AG20443 (cell line): ENCODE data around the gene RUVBL2.

ENCODE experiments used
- DNase-seq: peaks from one replicate; pipeline ENCODE4 v3.0.0; 2012; ENCODE audit warnings: low spot score, mixed read lengths

RUVBL2 gene

DNA sequence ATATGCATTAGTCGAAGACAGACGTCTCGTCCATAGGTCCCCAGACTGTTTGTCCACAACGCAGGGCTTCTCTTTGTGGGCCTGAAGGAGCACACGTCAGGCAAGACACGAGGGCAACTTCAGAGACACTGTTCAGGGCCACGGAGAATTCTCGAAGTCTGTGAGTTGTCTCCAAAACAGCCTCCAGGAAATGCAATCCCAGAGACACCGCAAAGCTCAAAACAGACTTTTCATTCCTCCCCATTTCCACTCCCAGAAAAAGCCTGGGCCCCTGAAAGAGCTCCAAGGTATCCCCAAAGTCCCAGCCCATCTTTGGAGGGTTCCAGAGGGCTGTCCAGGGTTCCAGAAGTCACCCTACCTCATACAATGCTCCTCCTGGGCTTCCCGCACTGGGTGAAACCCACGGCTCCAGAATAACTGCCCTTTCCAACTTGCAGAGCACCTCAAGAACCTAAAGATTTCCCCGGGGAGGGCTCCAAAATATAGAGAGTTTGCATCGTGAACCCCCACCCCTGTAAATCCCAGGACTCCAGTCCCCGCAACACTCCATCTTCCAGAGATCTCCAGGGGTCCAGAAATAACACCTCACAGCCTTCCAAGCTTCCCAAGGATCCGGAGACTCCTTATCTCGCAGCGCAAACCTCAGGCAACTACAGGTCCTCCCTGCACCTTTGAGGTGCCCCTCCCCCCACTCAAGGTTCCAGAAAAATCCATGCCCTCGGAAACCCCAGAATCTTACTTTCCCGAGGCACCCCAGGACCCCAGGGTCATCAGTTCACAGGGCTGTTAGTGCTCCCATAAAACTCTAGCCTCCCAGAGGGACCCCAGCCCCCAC is 29.3 kb upstream of the RUVBL2 start:
- peak; percentile 58 for DNase-seq

DNA sequence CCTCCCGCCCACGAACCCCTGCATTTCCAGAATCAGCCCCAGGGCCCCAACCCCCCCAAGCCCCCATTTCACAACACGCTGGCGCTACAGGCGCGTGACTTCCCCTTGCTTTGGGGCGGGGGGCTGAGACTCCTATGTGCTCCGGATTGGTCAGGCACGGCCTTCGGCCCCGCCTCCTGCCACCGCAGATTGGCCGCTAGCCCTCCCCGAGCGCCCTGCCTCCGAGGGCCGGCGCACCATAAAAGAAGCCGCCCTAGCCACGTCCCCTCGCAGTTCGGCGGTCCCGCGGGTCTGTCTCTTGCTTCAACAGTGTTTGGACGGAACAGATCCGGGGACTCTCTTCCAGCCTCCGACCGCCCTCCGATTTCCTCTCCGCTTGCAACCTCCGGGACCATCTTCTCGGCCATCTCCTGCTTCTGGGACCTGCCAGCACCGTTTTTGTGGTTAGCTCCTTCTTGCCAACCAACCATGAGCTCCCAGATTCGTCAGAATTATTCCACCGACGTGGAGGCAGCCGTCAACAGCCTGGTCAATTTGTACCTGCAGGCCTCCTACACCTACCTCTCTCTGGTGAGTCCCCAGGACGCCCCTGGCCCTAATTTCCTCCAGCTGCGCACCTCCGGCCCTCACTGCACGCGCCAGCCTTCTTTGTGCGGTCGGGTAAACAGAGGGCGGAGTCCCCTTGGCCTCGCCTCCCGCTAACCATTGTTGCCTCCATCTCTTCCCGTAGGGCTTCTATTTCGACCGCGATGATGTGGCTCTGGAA is 28.5 kb upstream of the RUVBL2 start, which contains the start of gene FTL:
FTL (plus strand) TSS at position 270 of the 766 bp plus-strand sequence; CDS start at position 469, 199 bp downstream.
- DNase-seq: peak; percentile 97

DNA sequence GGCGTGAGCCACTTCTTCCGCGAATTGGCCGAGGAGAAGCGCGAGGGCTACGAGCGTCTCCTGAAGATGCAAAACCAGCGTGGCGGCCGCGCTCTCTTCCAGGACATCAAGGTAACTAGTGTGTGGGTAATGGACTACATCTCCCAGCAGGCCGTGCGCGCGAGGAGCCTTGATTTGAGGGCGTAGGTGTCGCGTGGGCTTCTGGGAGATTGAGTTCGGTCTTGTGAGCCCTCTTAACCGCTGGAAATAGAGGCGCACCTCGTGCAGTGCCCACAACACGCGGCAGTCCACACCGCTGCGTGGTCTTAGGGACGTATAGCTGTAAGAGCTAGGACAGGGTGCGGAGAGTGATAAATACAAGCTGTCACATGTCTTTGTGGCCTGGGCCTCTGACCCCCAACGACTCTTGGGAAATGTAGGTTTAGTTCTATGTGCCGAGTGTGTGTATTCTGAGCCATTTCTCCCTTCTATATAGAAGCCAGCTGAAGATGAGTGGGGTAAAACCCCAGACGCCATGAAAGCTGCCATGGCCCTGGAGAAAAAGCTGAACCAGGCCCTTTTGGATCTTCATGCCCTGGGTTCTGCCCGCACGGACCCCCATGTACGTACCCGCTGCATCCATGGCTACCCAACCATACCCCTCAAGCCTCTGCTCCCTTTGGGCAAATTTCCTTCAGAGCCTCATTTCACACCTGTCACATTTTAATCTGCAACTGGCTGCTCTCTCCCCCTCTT is 27.7 kb upstream of the RUVBL2 start:
- DNase-seq: peak; percentile 54

DNA sequence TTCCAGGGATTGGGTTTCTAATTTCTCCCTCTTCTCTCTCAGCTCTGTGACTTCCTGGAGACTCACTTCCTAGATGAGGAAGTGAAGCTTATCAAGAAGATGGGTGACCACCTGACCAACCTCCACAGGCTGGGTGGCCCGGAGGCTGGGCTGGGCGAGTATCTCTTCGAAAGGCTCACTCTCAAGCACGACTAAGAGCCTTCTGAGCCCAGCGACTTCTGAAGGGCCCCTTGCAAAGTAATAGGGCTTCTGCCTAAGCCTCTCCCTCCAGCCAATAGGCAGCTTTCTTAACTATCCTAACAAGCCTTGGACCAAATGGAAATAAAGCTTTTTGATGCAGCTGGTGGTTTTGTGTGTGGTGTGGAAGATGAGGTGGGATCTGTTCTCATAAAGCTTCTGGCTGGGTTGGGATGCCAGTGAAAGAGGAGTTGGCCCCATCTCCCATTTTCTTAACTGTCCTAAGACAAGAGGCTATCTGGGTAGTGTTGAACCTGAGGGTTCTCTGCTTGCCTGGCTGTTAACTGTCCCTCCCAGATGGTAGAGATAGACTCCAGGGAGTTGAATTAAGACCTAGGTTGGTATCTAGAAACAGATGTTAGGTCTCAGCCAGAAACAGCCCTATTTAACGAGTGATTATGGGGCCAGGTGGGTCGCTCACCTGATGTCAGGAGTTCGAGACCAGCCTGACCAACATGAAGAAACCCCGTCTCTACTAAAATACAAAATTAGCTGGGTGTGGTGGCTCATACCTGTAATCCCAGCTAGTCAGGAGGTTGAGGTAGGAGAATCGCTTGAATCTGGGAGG is 26.9 kb upstream of the RUVBL2 start:
- DNase-seq: no peak

DNA sequence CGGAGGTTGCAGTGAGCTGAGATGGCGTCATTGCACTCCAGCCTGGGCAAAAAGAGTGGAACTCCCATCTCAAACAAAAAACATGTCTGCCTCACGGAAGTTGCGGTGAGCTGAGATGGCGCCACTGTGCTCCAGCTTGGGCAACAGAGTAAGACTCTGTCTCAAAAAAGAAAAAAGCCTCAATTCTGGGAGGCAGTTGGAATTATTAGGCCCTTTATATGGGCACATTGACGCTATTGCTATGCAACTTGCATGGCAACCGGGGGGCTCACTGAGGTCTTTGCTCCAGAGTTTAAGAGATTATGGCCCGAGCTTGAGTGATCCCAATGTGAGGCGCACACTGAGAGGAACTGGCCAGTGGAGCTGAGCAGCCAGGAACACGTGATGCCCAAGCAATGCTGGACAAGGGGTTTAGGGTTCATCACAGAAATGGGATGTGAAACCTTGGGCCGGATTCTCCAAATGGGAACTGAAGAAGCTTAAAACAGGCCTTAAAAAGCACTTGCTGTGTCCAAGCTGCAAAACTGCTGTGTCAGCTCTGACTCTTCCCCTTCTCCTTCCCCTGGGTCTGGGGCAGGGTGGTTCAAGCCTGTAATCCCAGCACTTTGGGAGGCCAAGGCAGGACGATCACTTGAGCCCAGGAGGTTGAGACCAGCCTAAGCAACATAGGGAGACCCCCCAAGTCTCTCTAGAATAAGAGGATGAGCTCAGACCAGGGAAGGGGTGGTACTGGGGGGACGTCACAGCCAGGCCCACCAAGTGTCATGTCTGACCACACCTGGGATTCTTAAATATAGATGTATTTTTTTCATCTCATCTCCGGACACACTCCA is 26.1 kb upstream of the RUVBL2 start:
- peak; percentile 30 for DNase-seq

DNA sequence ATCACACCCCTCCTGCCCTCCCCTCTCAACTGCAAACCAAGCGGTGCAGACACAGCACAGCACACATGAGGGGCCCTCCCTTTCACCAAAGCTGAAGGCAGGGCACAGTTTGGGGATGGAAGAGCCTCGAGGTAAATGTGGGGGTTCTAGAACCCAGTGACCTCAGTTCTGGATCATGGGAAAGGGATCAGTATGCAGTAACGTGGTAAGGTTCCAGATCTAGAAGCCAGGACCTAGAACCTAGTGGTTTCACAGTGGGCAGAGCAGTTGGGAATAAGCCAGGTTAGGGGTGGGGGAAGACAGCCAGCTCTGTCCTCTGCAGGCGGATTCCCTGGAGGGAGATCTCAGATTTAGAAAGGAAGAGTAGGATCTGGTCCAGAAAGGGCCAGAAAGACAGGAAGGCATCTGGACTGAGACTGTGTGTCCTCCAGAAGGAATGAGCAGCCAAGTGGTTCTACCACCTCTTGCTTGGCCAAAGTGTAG is 25.5 kb upstream of the RUVBL2 start:
- DNase-seq: no peak

DNA sequence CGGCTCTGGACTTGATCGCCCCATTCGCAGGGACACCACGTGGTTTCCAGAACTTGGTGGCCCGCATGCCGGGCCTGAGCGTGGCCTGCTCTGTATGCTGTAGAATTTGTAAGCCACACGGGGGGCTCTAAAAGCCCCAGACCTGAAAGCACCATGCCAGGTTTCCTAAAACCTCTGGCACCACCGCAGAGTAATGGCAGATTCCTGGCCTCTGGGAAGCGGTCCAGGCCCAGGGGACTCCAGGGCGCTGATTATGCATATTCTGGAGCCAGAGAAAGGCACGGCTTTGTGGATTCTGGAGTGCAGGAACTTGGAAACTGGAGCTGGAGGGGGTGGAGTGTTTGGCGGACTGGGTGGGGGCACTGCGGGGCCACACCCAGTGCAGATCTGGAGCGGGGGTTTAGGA is 24.9 kb upstream of the RUVBL2 start:
- no peak for DNase-seq

DNA sequence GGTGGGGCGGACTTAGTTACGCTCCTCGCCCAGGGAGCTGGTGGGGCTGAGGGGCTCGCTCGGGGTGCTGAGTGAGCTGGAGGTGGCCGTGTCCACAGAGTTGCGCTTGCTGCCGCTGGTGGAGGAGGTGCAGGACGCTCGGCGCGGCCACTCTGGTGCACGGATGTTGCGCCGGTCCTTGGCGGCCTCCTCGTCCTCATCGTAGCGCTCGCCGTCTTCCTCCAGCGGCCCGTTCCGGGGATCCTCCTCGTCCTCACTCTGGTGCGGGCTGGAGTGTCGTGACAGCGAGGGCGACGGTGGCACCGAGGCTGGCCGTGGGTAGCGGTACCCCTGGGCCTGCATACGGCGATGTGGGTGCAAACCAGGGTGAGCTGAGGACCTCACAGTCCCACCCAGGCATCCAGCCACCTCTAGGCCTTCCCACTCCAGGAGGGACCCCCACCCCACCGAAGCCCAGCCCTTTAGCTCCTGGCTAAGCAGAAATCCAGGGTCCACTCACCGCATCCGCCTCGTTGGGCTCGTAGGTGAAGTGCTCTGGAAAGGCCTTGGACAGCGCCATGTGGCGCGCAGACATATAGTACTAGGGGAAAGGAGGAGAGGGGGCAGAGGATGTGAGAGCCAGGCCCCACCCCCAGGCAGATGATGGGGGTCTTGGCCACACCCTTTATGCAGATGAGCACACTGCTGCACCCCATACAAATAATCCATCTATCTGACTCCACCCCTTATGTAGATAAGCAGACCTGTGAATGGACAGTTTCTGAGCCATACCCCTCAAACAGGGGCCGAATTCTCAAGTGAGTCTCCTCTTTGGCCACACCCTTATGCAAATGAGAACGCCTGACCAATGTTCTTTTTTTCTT is 24.2 kb upstream of the RUVBL2 start:
- no peak for DNase-seq

DNA sequence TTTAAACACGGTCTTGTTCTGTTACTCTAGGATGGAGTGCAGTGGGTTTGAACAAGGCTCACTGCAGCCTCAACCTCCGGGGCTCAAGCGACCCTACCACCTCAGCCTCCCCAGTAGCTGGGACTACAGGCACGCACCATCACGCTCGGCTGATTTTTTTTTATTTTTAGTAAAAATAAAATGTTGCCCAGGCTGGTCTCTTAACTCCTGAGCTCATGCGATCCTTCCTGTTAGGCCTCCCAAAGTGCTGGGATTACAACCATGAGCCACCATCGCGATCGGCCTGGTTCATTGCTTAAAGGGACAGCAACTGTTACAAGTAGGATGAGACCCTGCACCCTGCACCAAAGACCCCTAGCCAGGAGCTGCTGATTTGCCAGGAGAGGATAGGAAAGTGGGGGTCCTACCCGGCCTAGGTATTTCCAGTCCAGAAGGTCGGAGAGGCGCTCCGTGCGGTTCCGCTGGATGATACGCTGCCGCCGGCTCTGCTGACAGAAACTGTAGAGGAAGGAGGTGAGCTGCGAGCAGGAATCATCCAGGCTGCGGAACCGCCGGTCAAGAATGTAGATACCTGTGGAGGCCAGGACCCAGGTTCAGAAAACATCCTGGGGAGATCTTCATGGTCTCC is 23.4 kb upstream of the RUVBL2 start:
- DNase-seq: no peak

DNA sequence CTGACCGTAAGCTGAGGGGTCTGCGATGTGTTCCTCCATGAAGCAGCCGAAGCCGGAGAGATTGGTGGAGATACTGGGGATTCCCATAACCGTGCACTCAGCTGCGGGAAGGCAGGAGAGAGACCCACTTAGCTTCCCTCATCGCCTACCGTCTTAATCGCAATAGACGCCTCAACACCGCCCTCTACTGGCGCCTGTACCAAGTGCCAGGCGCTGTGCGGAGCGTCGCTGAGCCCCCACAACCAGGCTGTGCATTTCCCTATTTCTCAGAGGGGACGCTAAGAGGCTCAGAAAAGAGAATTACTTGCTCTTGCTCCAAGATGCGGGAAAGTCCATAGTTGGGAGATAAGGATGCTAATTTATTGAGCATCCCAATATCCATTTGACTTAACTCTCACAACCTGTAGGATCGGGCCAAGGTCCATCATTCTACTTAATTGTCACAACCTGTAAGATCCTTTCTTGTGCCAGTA is 22.7 kb upstream of the RUVBL2 start:
- DNase-seq: peak; percentile 74

DNA sequence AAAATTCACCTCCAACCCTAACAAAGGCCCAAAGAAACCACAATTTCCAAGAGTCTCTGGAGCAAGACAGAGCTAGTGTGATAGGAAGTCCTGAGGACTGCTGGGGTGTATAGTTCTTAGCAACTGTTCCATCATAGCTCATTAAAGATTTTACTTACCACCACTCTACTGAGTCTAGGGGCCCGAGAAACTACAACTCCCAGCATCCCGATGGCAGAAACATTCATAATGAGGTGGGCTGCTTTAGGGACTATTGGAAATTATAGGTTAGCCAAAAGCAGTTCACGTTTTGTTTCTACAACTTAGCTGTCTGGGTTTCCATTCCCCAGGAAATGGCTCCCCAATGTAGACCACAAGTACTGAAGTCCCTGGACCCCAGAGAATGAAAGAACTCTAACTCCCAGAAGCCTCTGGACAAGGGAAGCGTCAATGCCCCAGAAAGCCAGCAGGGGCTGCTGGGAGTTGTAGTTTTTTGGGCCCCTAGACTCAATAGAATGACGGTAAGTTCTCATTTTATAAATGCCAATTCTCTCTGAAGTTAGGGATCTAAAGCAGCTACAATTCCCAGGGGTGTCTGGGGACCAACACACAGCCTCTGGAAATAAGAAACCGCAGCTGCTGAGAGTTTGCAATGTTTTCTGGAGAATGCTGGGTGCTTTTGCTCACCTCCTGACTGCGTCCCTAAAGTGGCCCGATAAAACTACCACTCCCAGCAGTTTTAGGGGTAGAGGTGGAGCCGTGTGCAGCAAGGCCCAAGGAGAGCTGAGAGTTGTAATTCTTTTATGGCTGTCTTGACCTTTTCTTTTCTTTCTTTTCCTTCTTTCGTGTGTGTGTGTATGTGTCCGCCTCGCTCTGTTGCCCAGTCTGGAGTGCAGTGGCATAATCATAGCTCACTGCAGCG is 17.5 kb upstream of the RUVBL2 start:
- no peak for DNase-seq

DNA sequence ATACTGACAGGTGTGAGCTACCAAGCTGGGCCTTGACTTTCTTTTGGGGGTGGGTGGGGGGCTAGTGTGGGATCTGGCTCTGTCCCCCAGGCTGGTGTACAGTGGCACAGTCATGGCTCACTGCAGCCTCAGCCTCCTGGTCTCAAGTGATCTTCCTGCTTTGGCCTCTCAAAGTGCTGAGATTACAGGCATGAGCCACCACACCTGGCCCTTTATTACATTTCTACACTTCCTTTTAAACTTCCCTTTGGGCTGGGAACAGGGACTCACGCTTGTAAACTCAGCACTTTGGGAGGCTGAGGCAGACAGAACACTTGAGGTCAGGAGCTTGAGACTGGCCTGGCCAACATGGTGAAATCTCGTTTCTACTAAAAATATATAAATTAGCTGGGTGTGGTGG is 16.6 kb upstream of the RUVBL2 start:
- no peak for DNase-seq

DNA sequence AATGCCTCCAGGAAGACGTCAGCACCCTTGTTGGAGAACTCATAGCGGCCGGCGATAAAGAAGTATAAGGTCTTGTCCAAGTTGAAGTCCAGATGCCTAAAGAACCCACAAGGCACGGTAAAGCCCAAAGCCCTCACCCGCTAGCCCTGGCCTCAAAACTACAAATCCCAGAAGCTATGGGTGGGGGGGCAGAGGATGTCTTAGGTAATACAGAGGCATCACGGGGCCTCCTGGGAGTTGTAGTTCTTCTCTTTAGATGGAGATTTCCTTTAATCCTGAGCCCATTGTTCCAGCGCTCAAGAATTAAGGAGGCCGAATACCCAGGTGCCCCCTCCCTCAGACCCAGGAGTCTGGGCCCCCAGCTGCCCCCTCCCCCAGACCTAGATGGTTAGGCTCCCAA is 11.4 kb upstream of the RUVBL2 start:
- no peak for DNase-seq

DNA sequence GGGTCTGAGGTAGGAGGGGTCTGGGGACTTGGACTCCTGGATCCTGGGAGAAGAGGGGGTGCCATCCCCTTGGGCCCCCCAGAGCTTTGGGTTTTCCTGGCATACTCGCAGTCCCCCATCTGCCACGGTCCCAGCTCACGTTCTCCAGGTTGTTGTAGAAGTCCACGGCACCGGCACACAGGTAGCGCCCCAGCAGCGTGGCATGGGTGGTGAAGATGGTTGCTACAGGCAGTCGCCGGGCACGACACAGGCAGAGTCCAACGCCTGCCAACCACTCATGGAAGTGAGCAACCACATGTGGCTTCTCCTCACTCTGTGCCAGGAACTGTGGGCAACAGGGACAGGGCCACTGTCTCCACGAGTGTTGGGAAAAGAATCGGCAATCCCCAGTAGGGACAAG is 8.0 kb upstream of the RUVBL2 start:
- DNase-seq: no peak

DNA sequence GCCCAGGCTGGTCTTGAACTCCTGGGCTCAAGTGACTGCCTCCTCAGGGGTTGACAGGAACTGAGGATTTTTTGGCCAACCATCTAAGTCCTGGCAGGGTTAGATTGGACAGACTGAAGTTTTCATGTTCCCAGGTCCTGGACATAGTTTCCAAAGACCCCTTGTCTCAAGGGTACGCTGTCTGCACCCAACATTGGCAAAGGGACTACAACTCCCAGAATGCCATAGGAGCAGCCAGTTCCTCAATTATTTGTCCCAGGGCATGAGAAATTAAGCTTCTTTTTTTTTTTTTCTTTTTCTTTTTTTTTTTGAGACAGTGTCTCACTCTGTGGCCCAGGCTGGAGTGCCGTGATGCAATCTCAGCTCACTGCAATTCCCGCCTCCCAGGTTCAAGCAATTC is 7.5 kb upstream of the RUVBL2 start:
- no peak for DNase-seq

DNA sequence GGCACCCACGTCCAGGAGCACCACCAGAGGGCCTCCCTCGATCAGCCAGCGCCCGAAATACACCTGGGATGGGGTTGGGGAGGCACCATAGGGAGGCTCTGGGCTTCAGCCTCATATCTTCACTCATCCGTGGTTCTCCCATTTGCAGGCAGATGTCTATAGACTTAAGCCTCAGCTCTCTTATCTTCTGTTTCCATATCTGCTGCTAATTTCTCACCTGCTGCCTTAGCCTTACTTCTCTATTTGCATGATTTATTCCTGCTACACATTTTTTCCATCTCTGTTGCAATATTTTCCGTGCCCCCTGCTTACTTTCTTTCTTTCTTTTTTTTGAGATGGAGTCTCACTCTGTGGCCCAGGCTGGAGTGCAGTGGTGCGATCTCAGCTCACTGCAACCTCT is 6.4 kb upstream of the RUVBL2 start:
- no peak for DNase-seq

DNA sequence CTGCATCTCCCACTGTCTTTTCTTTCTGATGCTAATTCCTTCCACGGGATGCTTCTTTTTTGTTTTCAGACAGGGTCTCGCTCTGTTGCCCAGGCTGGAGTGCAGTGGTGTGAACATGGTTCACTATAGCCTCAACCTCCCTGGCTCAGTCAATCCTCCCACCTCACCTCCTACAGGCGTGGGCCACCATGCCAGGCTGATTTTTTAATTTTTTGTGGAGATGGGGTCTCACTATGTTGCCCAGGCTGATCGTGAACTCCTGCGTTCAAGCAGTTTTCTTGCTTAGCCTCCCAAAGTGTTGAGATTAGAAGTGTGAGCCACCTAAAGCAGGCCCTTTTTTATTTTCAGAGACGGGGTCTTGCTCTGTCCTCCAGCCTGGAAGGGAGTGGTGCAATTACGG is 5.4 kb upstream of the RUVBL2 start:
- no peak for DNase-seq

DNA sequence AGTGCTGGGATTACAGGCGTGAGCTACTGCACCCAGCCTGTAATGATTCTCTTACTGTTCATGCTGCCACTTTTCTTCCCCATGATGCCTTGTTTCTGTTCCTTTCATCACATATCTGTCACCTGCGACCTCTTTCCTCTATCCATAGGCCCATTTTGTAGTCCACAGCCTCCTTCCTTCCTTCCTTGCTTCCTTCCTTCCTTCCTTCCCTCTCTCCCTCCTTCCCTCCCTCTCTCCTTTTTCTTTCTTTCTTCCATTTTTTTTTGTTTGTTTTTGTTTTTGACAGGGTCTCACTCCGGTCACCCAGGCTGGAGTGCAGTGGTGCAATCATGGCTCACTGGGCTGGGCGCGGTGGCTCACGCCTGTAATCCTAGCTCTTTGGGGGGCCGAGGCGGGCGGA is 4.8 kb upstream of the RUVBL2 start:
- DNase-seq: no peak
